ENCODE data around the gene RNASE1. TPM values are rescaled to one million over a fixed set of nuclear protein-coding genes. Genes with fewer than 3 reads are reported as not detected.
"Not testable (repeated sequence)": the region's sequence is repeated elsewhere in the genome, so short reads cannot be mapped to it uniquely, and the experiment has no call there.

Gene RNASE1
- total RNA-seq, 1 experiment from 2014 or later, result not detected

- Histone ChIP-seq H3K36me3 (ENCODE audit: insufficient read depth, low read length, poor library complexity, severe bottlenecking) (no peaks in the 10 kb centered on the region), H3K4me3 (ENCODE audit: low read depth, low read length, poor library complexity, severe bottlenecking) (no peak overlapping the region), H3K4me1 (ENCODE audit: insufficient read depth, low read length, poor library complexity, severe bottlenecking) (no peaks in the 10 kb centered on the region), H3K27me3 (replicated peaks; ENCODE audit: insufficient read depth, low read depth, low read length, poor library complexity) (no peaks in the 10 kb centered on the region), H3K9me3 (ENCODE audit: low read depth, low read length, poor library complexity, severe bottlenecking) (no peaks in the 10 kb centered on the region), H3K27ac (ENCODE audit: low read depth, low read length, poor library complexity, severe bottlenecking) (no peak overlapping the region)
- DNase-seq (ENCODE audit: low spot score), result no peak
- TF ChIP-seq CTCF (conservative IDR thresholded peaks at IDR 0.05; ENCODE audit: low read depth, low read length) (no peak), EZH2 (IDR thresholded peaks at IDR 0.05; ENCODE audit: borderline replicate concordance, low read depth, low read length, poor library complexity, severe bottlenecking) (no peak)
- ChIA-PET POLR2A (ENCODE audit: low non-redundant PET) (no interaction called here), CTCF (no interaction called here)
- no TSS peak for BruUV-seq (replicated peaks)
- intact Hi-C loops (cut with micrococcal nuclease; ENCODE audit: unreplicated experiment), result no loop called here
Observed at GRCh38 chr14:20820063-20820904, 17.6 kb upstream of the RNASE1 start.

- ChIA-PET CTCF (interaction anchor here (0.9 kb wide), 1 partner anchor 152 kb away, joined by 3 read pairs; no protein-coding TSS in a partner anchor), POLR2A (ENCODE audit: low non-redundant PET) (no interaction called here)
- TF ChIP-seq EZH2 (IDR thresholded peaks at IDR 0.05; ENCODE audit: borderline replicate concordance, low read depth, low read length, poor library complexity, severe bottlenecking) (no peak), CTCF (conservative IDR thresholded peaks at IDR 0.05; ENCODE audit: low read depth, low read length) (no peak)
- no peak for DNase-seq (ENCODE audit: low spot score)
- Histone ChIP-seq H3K27me3 (replicated peaks; ENCODE audit: insufficient read depth, low read depth, low read length, poor library complexity) (no peaks in the 10 kb centered on the region), H3K4me3 (ENCODE audit: low read depth, low read length, poor library complexity, severe bottlenecking) (no peak overlapping the region), H3K27ac (ENCODE audit: low read depth, low read length, poor library complexity, severe bottlenecking) (no peak overlapping the region), H3K9me3 (ENCODE audit: low read depth, low read length, poor library complexity, severe bottlenecking) (no peaks in the 10 kb centered on the region), H3K36me3 (ENCODE audit: insufficient read depth, low read length, poor library complexity, severe bottlenecking) (no peaks in the 10 kb centered on the region), H3K4me1 (ENCODE audit: insufficient read depth, low read length, poor library complexity, severe bottlenecking) (no peaks in the 10 kb centered on the region)
- BruUV-seq (replicated peaks), result no TSS peak
- intact Hi-C loops (cut with micrococcal nuclease; ENCODE audit: unreplicated experiment), result loop anchor here (5.0 kb wide), 1 partner anchor 52 kb away; the partner anchor contains the start of gene EDDM3B
Observed at GRCh38 chr14:20818861-20819260, 16.2 kb upstream of the RNASE1 start.

- H3K36me3 ChIP-seq (ENCODE audit: insufficient read depth, low read length, poor library complexity, severe bottlenecking); POLR2A ChIA-PET (ENCODE audit: low non-redundant PET); H3K4me1 ChIP-seq (ENCODE audit: insufficient read depth, low read length, poor library complexity, severe bottlenecking); H3K27me3 ChIP-seq (replicated peaks; ENCODE audit: insufficient read depth, low read depth, low read length, poor library complexity); DNase-seq (ENCODE audit: low spot score); BruUV-seq (replicated peaks); H3K9me3 ChIP-seq (ENCODE audit: low read depth, low read length, poor library complexity, severe bottlenecking); CTCF ChIA-PET; H3K4me3 ChIP-seq (ENCODE audit: low read depth, low read length, poor library complexity, severe bottlenecking); H3K27ac ChIP-seq (ENCODE audit: low read depth, low read length, poor library complexity, severe bottlenecking): not testable (repeated sequence)
- intact Hi-C loops (cut with micrococcal nuclease; ENCODE audit: unreplicated experiment), result loop anchor here (5.0 kb wide), 1 partner anchor 49 kb away; the partner anchor contains the start of gene EDDM3B
Observed at GRCh38 chr14:20815946-20816345, 13.3 kb upstream of the RNASE1 start.

All from A673 (cell line).